Osteoblast (primary cell): Measurements from ENCODE around the gene SGPL1. TPM values are rescaled to one million over a fixed set of nuclear protein-coding genes. Genes with fewer than 3 reads are reported as not detected.

Source experiments
- DNase-seq: peaks from one replicate; pipeline ENCODE4 v3.0.0; 2011; ENCODE audit warnings: low spot score, mixed read lengths; ENCODE audit not compliant: insufficient read length; ENCODE audit errors: missing footprints
- H2AFZ ChIP-seq: 2 replicates; pipeline ENCODE4 v1.6.0; 2011; ENCODE audit warnings: mild to moderate bottlenecking, low read length
- H3K27ac ChIP-seq: 2 replicates; pipeline ENCODE4 v1.5.1; 2011; ENCODE audit warnings: mild to moderate bottlenecking, low read depth, low read length, moderate library complexity
- H3K27me3 ChIP-seq: 2 replicates; pipeline ENCODE4 v1.6.0; 2012; ENCODE audit warnings: mild to moderate bottlenecking, control low read depth, inconsistent platforms, low read length, moderate library complexity; ENCODE audit not compliant: insufficient read depth
- H3K36me3 ChIP-seq: 2 replicates; pipeline ENCODE4 v1.5.1; 2011; ENCODE audit warnings: mild to moderate bottlenecking, low read length, control low read depth, moderate library complexity; ENCODE audit not compliant: insufficient read depth
- H3K4me1 ChIP-seq: 2 replicates; pipeline ENCODE4 v1.5.1; 2011; ENCODE audit warnings: mild to moderate bottlenecking, low read length, control low read depth, moderate library complexity; ENCODE audit not compliant: insufficient read depth
- H3K4me2 ChIP-seq: 2 replicates; pipeline ENCODE4 v1.6.0; 2011; ENCODE audit warnings: mild to moderate bottlenecking, low read length; ENCODE audit not compliant: insufficient read depth
- H3K4me3 ChIP-seq: fragments of 200-600 bp; sonication (generic); 3 replicates; pipeline ENCODE4 v1.5.1; 2012; ENCODE audit warnings: mild to moderate bottlenecking, low read length, inconsistent platforms; ENCODE audit not compliant: insufficient read depth
- H3K79me2 ChIP-seq: 2 replicates; pipeline ENCODE4 v1.6.0; 2012; ENCODE audit warnings: mild to moderate bottlenecking, low read length, control low read depth, inconsistent platforms; ENCODE audit not compliant: insufficient read depth
- H3K9me3 ChIP-seq: 2 replicates; pipeline ENCODE4 v1.5.1; 2011; ENCODE audit warnings: low read depth, low read length, control low read depth
- H4K20me1 ChIP-seq: 2 replicates; pipeline ENCODE4 v1.6.0; 2012; ENCODE audit warnings: mild to moderate bottlenecking, low read length, control low read depth; ENCODE audit not compliant: insufficient read depth
- CTCF ChIP-seq: IDR thresholded peaks from 2 replicates; pipeline ENCODE4 v1.5.1; 2011; ENCODE audit warnings: mild to moderate bottlenecking, low read depth, low read length, moderate library complexity; ENCODE audit errors: extremely low read depth
- total RNA-seq: library from RNA; depleted of rRNA; stranded (reverse); fragments of >200 nt; gene quantifications from 2 replicates; pipeline ENCODE4 v1.2.3, GENCODE V29; 2012

SGPL1 gene
- total RNA-seq, 1 donor: 47.4 TPM

GRCh38 chr10:70804421-70804808 lies 11.3 kb upstream of the SGPL1 start:
- no peaks in the 10 kb centered on the region for H3K36me3 ChIP-seq
- H3K4me1 ChIP-seq: peaks cover 5% of the 10 kb centered on the region
- peaks cover 21% of the 10 kb centered on the region for H3K27me3 ChIP-seq
- H3K27ac ChIP-seq: no peak overlapping the region
- H3K79me2 ChIP-seq: no peaks in the 10 kb centered on the region
- no peak for DNase-seq
- H3K4me3 ChIP-seq: no peak overlapping the region
- no peak for TF ChIP-seq CTCF
- no peaks in the 10 kb centered on the region for H4K20me1 ChIP-seq
- H2AFZ ChIP-seq: no peak overlapping the region
- H3K4me2 ChIP-seq: no peak overlapping the region
- H3K9me3 ChIP-seq: no peaks in the 10 kb centered on the region

- TF ChIP-seq CTCF: no peak
- no peaks in the 10 kb centered on the region for H3K79me2 ChIP-seq
- H3K27me3 ChIP-seq: peaks cover 17% of the 10 kb centered on the region
- H3K27ac ChIP-seq: no peak overlapping the region
- H3K4me2 ChIP-seq: no peak overlapping the region
- no peak overlapping the region for H2AFZ ChIP-seq
- H4K20me1 ChIP-seq: no peaks in the 10 kb centered on the region
- H3K4me3 ChIP-seq: no peak overlapping the region
- DNase-seq: no peak
- H3K36me3 ChIP-seq: no peaks in the 10 kb centered on the region
- no peaks in the 10 kb centered on the region for H3K9me3 ChIP-seq
- H3K4me1 ChIP-seq: peaks cover 5% of the 10 kb centered on the region
Observed at GRCh38 chr10:70805619-70806215, 10.0 kb upstream of the SGPL1 start.

DNA sequence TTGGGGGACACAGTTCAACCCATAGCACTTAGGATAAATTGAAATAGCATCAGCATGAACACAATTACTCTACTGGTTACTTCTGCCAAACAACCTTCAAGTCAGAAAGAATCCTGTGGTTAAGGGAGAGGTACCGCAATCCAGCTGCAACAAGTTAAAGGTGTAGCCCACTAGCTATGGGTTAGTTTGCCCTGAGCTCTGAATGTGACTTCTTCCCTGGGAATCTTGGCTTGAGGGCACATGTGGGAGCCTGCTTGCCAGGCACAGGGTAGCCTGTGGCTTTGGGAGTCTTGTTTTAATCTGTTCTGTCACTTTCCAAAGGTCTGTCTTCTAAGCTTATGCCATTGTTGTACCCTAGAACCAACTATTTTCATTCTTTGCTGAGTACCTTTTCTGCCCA lies 8.9 kb upstream of the SGPL1 start:
- no peak overlapping the region for H3K27ac ChIP-seq
- H3K4me3 ChIP-seq: no peak overlapping the region
- no peaks in the 10 kb centered on the region for H3K9me3 ChIP-seq
- no peaks in the 10 kb centered on the region for H4K20me1 ChIP-seq
- H3K4me2 ChIP-seq: no peak overlapping the region
- H3K79me2 ChIP-seq: no peaks in the 10 kb centered on the region
- no peak overlapping the region for H2AFZ ChIP-seq
- H3K27me3 ChIP-seq: peaks cover 12% of the 10 kb centered on the region
- no peak for DNase-seq
- peaks cover 5% of the 10 kb centered on the region for H3K4me1 ChIP-seq
- H3K36me3 ChIP-seq: no peaks in the 10 kb centered on the region
- no peak for TF ChIP-seq CTCF

DNA sequence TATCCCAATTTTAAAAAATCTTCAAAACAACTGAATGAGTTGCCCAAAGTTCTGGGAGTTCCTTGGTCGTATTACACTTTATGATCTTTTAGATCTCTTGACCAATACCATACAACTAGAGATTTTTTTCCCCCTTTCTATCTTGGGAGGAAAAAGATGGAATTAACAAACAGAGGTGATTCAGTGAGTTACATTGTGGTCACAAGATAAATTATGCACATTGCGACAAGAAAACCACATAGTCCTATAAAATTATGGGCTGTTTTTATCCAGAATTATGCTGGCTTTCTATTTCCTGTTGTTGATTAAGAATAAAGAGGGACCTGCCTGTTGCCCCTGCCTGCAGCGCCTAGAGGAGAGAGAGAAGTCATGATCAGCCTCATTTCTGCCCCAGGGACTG lies 8.2 kb upstream of the SGPL1 start:
- Histone ChIP-seq H3K4me2 (no peak overlapping the region), H2AFZ (no peak overlapping the region), H3K79me2 (no peaks in the 10 kb centered on the region), H3K4me3 (no peak overlapping the region), H3K27ac (no peak overlapping the region), H3K27me3 (peaks cover 12% of the 10 kb centered on the region), H3K9me3 (no peaks in the 10 kb centered on the region), H3K4me1 (peaks cover 5% of the 10 kb centered on the region), H3K36me3 (no peaks in the 10 kb centered on the region), H4K20me1 (no peaks in the 10 kb centered on the region)
- DNase-seq: no peak
- no peak for TF ChIP-seq CTCF
